Measurements from ENCODE around the gene BCOR.

GRCh38 chrX:40013266-40014195 is 84.2 kb downstream of the BCOR start:
- no peak for TF ChIP-seq EP300 (IDR thresholded peaks at IDR 0.05; ENCODE audit: borderline replicate concordance in 1 of 2, low read depth in 2 of 2, low read length in 2 of 2)
- no peak for TF ChIP-seq SIX5 (IDR thresholded peaks at IDR 0.05; ENCODE audit: low read depth, low read length)
- no peak for TF ChIP-seq PHF8 (conservative IDR thresholded peaks at IDR 0.05; ENCODE audit: low read depth, low read length)
- TF ChIP-seq YY1 (IDR thresholded peaks at IDR 0.05; ENCODE audit: low read depth, low read length): no peak
- TF ChIP-seq, protein P1, sequence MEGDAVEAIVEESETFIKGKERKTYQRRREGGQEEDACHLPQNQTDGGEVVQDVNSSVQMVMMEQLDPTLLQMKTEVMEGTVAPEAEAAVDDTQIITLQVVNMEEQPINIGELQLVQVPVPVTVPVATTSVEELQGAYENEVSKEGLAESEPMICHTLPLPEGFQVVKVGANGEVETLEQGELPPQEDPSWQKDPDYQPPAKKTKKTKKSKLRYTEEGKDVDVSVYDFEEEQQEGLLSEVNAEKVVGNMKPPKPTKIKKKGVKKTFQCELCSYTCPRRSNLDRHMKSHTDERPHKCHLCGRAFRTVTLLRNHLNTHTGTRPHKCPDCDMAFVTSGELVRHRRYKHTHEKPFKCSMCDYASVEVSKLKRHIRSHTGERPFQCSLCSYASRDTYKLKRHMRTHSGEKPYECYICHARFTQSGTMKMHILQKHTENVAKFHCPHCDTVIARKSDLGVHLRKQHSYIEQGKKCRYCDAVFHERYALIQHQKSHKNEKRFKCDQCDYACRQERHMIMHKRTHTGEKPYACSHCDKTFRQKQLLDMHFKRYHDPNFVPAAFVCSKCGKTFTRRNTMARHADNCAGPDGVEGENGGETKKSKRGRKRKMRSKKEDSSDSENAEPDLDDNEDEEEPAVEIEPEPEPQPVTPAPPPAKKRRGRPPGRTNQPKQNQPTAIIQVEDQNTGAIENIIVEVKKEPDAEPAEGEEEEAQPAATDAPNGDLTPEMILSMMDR (IDR thresholded peaks at IDR 0.05; ENCODE audit: control extremely low read depth in 1 of 3, insufficient read depth in 1 of 3, low read depth in 1 of 3, low read length in 3 of 3): no peak
- no peak for TF ChIP-seq SRF (IDR thresholded peaks at IDR 0.05; ENCODE audit: low read depth, low read length)
- TF ChIP-seq GABPA (IDR thresholded peaks at IDR 0.05; ENCODE audit: borderline replicate concordance, insufficient read depth, low read length): no peak
- TF ChIP-seq SUZ12 (IDR thresholded peaks at IDR 0.05; ENCODE audit: low read length): no peak
- TF ChIP-seq RAD21 (IDR thresholded peaks at IDR 0.05 in 1 of 2, conservative IDR thresholded peaks at IDR 0.05 in 1 of 2; ENCODE audit: low read depth in 2 of 2, low read length in 2 of 2): no peak
- peak; percentile 47; the same call in 1 of the 2 replicates for TF ChIP-seq MAX (IDR thresholded peaks at IDR 0.05)
- TF ChIP-seq ATF2 (IDR thresholded peaks at IDR 0.05; ENCODE audit: low read length): no peak
- TF ChIP-seq RXRA (IDR thresholded peaks at IDR 0.05; ENCODE audit: insufficient read depth, low read depth, low read length): no peak
- TF ChIP-seq POLR2A (IDR thresholded peaks at IDR 0.05; ENCODE audit: control extremely low read depth in 1 of 2, low read depth in 2 of 2, low read length in 2 of 2): no peak

Data from H1 (cell line).